Measurements from ENCODE around the gene RNF151.
"Not testable (repeated sequence)": the region's sequence is repeated elsewhere in the genome, so short reads cannot be mapped to it uniquely, and the experiment has no call there.

RNF151 gene

GRCh38 chr16:2008631-2009163, 42.0 kb downstream of the RNF151 start:
- TF ChIP-seq, protein P1, sequence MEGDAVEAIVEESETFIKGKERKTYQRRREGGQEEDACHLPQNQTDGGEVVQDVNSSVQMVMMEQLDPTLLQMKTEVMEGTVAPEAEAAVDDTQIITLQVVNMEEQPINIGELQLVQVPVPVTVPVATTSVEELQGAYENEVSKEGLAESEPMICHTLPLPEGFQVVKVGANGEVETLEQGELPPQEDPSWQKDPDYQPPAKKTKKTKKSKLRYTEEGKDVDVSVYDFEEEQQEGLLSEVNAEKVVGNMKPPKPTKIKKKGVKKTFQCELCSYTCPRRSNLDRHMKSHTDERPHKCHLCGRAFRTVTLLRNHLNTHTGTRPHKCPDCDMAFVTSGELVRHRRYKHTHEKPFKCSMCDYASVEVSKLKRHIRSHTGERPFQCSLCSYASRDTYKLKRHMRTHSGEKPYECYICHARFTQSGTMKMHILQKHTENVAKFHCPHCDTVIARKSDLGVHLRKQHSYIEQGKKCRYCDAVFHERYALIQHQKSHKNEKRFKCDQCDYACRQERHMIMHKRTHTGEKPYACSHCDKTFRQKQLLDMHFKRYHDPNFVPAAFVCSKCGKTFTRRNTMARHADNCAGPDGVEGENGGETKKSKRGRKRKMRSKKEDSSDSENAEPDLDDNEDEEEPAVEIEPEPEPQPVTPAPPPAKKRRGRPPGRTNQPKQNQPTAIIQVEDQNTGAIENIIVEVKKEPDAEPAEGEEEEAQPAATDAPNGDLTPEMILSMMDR (IDR thresholded peaks at IDR 0.05) = no peak
- intact Hi-C loops (cut with DNase I; ENCODE audit: low total_unique reads) = no loop called here
- Histone ChIP-seq H3K27ac (peak overlapping the region; percentile 76 to 84), H3K36me3 (peaks cover 0 to 6% (median 0%) of the 10 kb centered on the region in 3 donors), H3K4me1 (peaks cover 0 to 60% (median 58%) of the 10 kb centered on the region in 4 donors), H3K4me3 (peak overlapping the region; percentile 90 to 99), H3K9me3 (no peaks in the 10 kb centered on the region), H3K27me3 (no peaks in the 10 kb centered on the region)
- DNase-seq = no peak

DNA sequence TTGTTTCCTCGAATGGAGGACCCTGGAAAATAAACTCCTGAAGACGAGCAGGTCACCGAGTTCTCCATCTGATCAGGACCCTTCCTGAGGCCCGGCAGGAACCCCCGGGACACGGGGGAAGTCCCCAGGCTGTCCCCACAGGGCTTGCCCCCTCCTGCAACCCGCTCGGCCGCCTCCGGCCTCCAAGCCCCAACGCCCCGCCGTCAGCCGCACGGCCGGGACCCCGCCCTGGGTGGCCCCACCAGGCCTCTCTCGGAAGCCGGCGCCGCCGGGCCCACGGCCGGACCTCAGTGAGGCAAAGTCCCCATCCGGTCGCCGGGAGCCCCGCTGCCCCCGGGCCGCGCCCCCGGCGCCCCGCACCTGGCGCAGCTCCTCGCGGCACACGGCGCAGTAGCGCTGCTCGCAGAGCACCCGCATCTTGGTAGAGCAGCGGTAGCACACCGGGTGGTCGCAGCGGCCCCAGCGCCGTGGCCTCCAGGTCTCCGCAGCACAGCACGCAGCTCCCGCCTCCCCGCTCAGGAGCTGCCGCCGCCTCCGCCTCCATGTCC, 42.6 kb downstream of the RNF151 start:
- H3K27ac ChIP-seq = peak overlapping the region; percentile 76 to 84
- DNase-seq = no peak
- H3K36me3 ChIP-seq = peaks cover 0 to 6% (median 0%) of the 10 kb centered on the region in 3 donors
- H3K9me3 ChIP-seq = no peaks in the 10 kb centered on the region
- intact Hi-C loops (cut with DNase I; ENCODE audit: low total_unique reads) = no loop called here
- TF ChIP-seq, protein P1 (IDR thresholded peaks at IDR 0.05) = no peak
- H3K4me3 ChIP-seq = peak overlapping the region; percentile 90 to 99
- H3K4me1 ChIP-seq = peaks cover 0 to 55% (median 53%) of the 10 kb centered on the region in 4 donors
- H3K27me3 ChIP-seq = no peaks in the 10 kb centered on the region

GRCh38 chr16:2009791-2010510, 43.3 kb downstream of the RNF151 start, which contains the start of gene ZNF598:
ZNF598 (minus strand) TSS chr16:2009821.
- peak; percentile 77 to 90 for DNase-seq
- Histone ChIP-seq H3K27ac (peak within 1 kb of the TSS; percentile 84 to 92), H3K4me3 (peak within 1 kb of the TSS; percentile 90 to 99), H3K36me3 (peaks cover 0 to 6% (median 0%) of the 10 kb centered on the region in 3 donors), H3K9me3 (no peaks in the 10 kb centered on the region), H3K27me3 (no peaks in the 10 kb centered on the region), H3K4me1 (peaks cover 0 to 48% (median 47%) of the 10 kb centered on the region in 4 donors)
- intact Hi-C loops (cut with DNase I; ENCODE audit: low total_unique reads) = no loop called here
- TF ChIP-seq, protein P1 (IDR thresholded peaks at IDR 0.05) = peak in 1 of 2 experiments; percentile 12

DNA sequence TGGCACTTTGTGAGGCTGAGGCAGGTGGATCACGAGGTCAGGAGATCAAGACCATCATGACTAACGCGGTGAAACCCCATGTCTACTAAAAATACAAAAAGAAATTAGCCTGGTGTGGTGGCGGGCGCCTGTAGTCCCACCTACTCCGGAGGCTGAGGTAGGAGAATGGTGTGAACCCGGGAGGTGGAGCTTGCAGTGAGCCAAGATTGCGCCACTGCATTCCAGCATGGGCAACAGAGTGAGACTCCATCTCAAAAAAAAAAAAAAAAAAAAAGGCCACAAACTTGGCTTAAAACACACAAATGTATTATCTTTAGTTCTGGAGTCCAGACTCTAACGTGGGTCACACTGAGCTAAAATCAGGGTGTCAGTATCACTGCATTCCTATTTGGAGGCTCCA, 45.1 kb downstream of the RNF151 start:
- intact Hi-C loops (cut with DNase I; ENCODE audit: low total_unique reads); H3K4me3 ChIP-seq; DNase-seq; H3K9me3 ChIP-seq; H3K27ac ChIP-seq; H3K27me3 ChIP-seq; H3K36me3 ChIP-seq: not testable (repeated sequence)
- H3K4me1 ChIP-seq = peaks cover 0 to 33% (median 30%) of the 10 kb centered on the region in 4 donors

GRCh38 chr16:2013527-2013926, 46.9 kb downstream of the RNF151 start:
- Histone ChIP-seq H3K27me3 (peaks cover 0 to 11% of the 10 kb centered on the region in 2 donors), H3K4me3 (no peak overlapping the region), H3K27ac (no peak overlapping the region), H3K36me3 (no peaks in the 10 kb centered on the region), H3K4me1 (peaks cover 0 to 15% (median 12%) of the 10 kb centered on the region in 4 donors), H3K9me3 (no peaks in the 10 kb centered on the region)
- no peak for DNase-seq
- TF ChIP-seq, protein P1 (IDR thresholded peaks at IDR 0.05) = no peak
- intact Hi-C loops (cut with DNase I; ENCODE audit: low total_unique reads) = no loop called here

Measured in tibial artery (tissue), 4 donors.